IMR-90 (cell line): ENCODE measurements around the gene NTNG2. TPM values are rescaled to one million over a fixed set of nuclear protein-coding genes. Genes with fewer than 3 reads are reported as not detected.

Experiments
- ATAC-seq: fragments of 200-7000 bp; cut with Tn5 transposase; 2 replicates; pipeline ENCODE4 v1.9.1; 2020; ENCODE audit warnings: low read depth, mild to moderate bottlenecking, moderate library complexity
- BruUV-seq: library from RNA; stranded (reverse); fragments of 400-500 nt; replicated peaks from 2 replicates; lab custom pipeline; 2021; lab: Mats Ljungman, UMichigan
- CTCF ChIA-PET: fragments of 300-600 bp; formaldehyde crosslinking; extraction: SDS; loops from one replicate; lab custom pipeline; 2021; ENCODE audit warnings: antibody characterized with exemption; lab: Yijun Ruan, JAX
- POLR2A ChIA-PET: fragments of 300-600 bp; sonication (Branson Sonifier 250); formaldehyde crosslinking; loops from one replicate; lab custom pipeline; 2022; ENCODE audit warnings: antibody characterized with exemption; ENCODE audit not compliant: unreplicated experiment; lab: Charles Lee
- DNase-seq: peaks from one replicate; pipeline ENCODE4 v3.0.0; 2013
- H2AFZ ChIP-seq: replicated peaks from 2 replicates; pipeline ENCODE3; 2013; ENCODE audit warnings: low read length, mild to moderate bottlenecking; ENCODE audit not compliant: poor library complexity
- H2AK5ac ChIP-seq: 2 replicates; pipeline ENCODE4 v1.6.1; 2013; ENCODE audit warnings: low read depth, low read length, inconsistent platforms
- H2AK9ac ChIP-seq: replicated peaks from 2 replicates; pipeline ENCODE3; 2013; ENCODE audit warnings: mild to moderate bottlenecking, low read depth, low read length, moderate library complexity; ENCODE audit not compliant: poor library complexity
- H2BK120ac ChIP-seq: 2 replicates; pipeline ENCODE4 v1.6.1; 2013; ENCODE audit warnings: low read depth, low read length, inconsistent platforms
- H2BK15ac ChIP-seq: 3 replicates; pipeline ENCODE4 v1.6.1; 2013; ENCODE audit warnings: low read depth, low read length, inconsistent platforms
- H2BK20ac ChIP-seq: 2 replicates; pipeline ENCODE4 v1.6.1; 2013; ENCODE audit warnings: low read depth, mild to moderate bottlenecking, inconsistent platforms, low read length, moderate library complexity
- H2BK5ac ChIP-seq: 2 replicates; pipeline ENCODE4 v1.6.1; 2013; ENCODE audit warnings: mild to moderate bottlenecking, low read depth, low read length, inconsistent platforms; ENCODE audit not compliant: poor library complexity, severe bottlenecking
- H3K14ac ChIP-seq: replicated peaks from 2 replicates; pipeline ENCODE4 v1.6.1; 2013; ENCODE audit warnings: low read depth, low read length, inconsistent platforms
- H3K18ac ChIP-seq: 2 replicates; pipeline ENCODE4 v1.6.1; 2013; ENCODE audit warnings: low read depth, low read length, control low read depth
- H3K23ac ChIP-seq: 2 replicates; pipeline ENCODE4 v1.6.1; 2013; ENCODE audit warnings: low read depth, low read length, inconsistent platforms
- H3K27ac ChIP-seq: 2 replicates; pipeline ENCODE4 v1.5.1; 2013; ENCODE audit warnings: mild to moderate bottlenecking, control low read depth, low read length; ENCODE audit not compliant: insufficient read depth
- H3K27me3 ChIP-seq: 2 replicates; pipeline ENCODE4 v1.6.1; 2013; ENCODE audit warnings: low read length; ENCODE audit not compliant: control insufficient read depth, insufficient read depth
- H3K36me3 ChIP-seq: 2 replicates; pipeline ENCODE4 v1.6.1; 2013; ENCODE audit warnings: low read length, mixed read lengths; ENCODE audit not compliant: control insufficient read depth, insufficient read depth
- H3K4ac ChIP-seq: 2 replicates; pipeline ENCODE4 v1.6.1; 2013; ENCODE audit warnings: low read depth, low read length, inconsistent platforms
- H3K4me1 ChIP-seq: 2 replicates; pipeline ENCODE4 v1.6.1; 2013; ENCODE audit warnings: low read length, mixed read lengths; ENCODE audit not compliant: control insufficient read depth, insufficient read depth
- H3K4me2 ChIP-seq: 2 replicates; pipeline ENCODE4 v1.6.1; 2013; ENCODE audit warnings: low read depth, mild to moderate bottlenecking, control low read depth, low read length, moderate library complexity
- H3K4me3 ChIP-seq: 2 replicates; pipeline ENCODE4 v1.5.1; 2013; ENCODE audit warnings: low read depth, mild to moderate bottlenecking, control low read depth, low read length, moderate library complexity; ENCODE audit not compliant: insufficient read depth
- H3K56ac ChIP-seq: 2 replicates; pipeline ENCODE4 v1.6.1; 2013; ENCODE audit warnings: low read length, inconsistent platforms; ENCODE audit not compliant: insufficient read depth; ENCODE audit errors: extremely low read depth
- H3K79me1 ChIP-seq, 2 experiments: 2 replicates each; pipeline ENCODE4 v1.6.1; 2013; ENCODE audit warnings: low read length in 2 of 2, inconsistent platforms in 1 of 2, low read depth in 1 of 2
- H3K9ac ChIP-seq: 2 replicates; pipeline ENCODE4 v1.6.1; 2013; ENCODE audit warnings: low read depth, low read length, control low read depth
- H3K9me1 ChIP-seq: 2 replicates; pipeline ENCODE4 v1.6.1; 2013; ENCODE audit warnings: low read length, inconsistent platforms; ENCODE audit not compliant: insufficient read depth
- H3K9me3 ChIP-seq: 2 replicates; pipeline ENCODE4 v1.6.1; 2013; ENCODE audit warnings: low read length; ENCODE audit not compliant: control insufficient read depth, insufficient read depth
- H4K20me1 ChIP-seq: 2 replicates; pipeline ENCODE4 v1.6.1; 2013; ENCODE audit warnings: low read length, inconsistent platforms; ENCODE audit not compliant: insufficient read depth
- H4K5ac ChIP-seq: 2 replicates; pipeline ENCODE4 v1.6.1; 2013; ENCODE audit warnings: mild to moderate bottlenecking, low read depth, low read length, control low read depth
- H4K8ac ChIP-seq, 2 experiments: 2 replicates each; pipeline ENCODE4 v1.6.1; 2013; ENCODE audit warnings: low read depth in 2 of 2, low read length in 2 of 2, control low read depth in 1 of 2, inconsistent platforms in 1 of 2
- H4K91ac ChIP-seq: 2 replicates; pipeline ENCODE4 v1.6.1; 2013; ENCODE audit warnings: low read depth, low read length, inconsistent platforms; ENCODE audit not compliant: insufficient read depth
- CHD1 ChIP-seq: IDR thresholded peaks from 2 replicates; pipeline ENCODE4 v1.6.1; 2012; ENCODE audit warnings: low read depth, low read length, improper control_type of control experiment
- FOS ChIP-seq: fragments of 150-350 bp; IDR thresholded peaks from 2 replicates; pipeline ENCODE4 v1.6.1; 2016; ENCODE audit warnings: low read depth, low read length
- POLR2A ChIP-seq: IDR thresholded peaks from 2 replicates; pipeline ENCODE4 v1.6.1; 2012; ENCODE audit warnings: mild to moderate bottlenecking, low read depth, low read length
- RAD21 ChIP-seq: IDR thresholded peaks from 2 replicates; pipeline ENCODE4 v1.6.1; 2012; ENCODE audit warnings: low read length, improper control_type of control experiment
- RCOR1 ChIP-seq: IDR thresholded peaks from 2 replicates; pipeline ENCODE4 v1.6.1; 2012; ENCODE audit warnings: mild to moderate bottlenecking, low read length, improper control_type of control experiment; ENCODE audit not compliant: insufficient replicate concordance
- WGBS, 2 experiments: methylation state at CpG; one replicate each; pipeline versions ENCODE4 v1.1.5 to v1.1.7; 2013; ENCODE audit warnings: missing lambda C conversion rate in 2 of 2; ENCODE audit not compliant: insufficient read length in 1 of 2; ENCODE audit errors: extremely low coverage in 2 of 2; 5-methylcytosine and 5-hydroxymethylcytosine counted together
- dilution Hi-C: fragments of 300-500 bp; cut with HindIII; formaldehyde crosslinking; loops from one replicate; pipeline ENCODE4 v1.14.3; 2018; ENCODE audit warnings: low sequenced_read_pairs; ENCODE audit not compliant: unreplicated experiment
- in situ Hi-C: fragments of 300-500 bp; cut with MboI; formaldehyde crosslinking; loops from 3 replicates; pipeline ENCODE4 v1.14.3; 2019; ENCODE audit warnings: low sequenced_read_pairs, inconsistent platforms, mixed read lengths
- intact Hi-C: fragments of 100-400 bp; cut with micrococcal nuclease; formaldehyde crosslinking; loops from 2 replicates; pipeline ENCODE4 v1.10.0; 2022
- polyA plus RNA-seq, 3 experiments: library from polyadenylated mRNA; depleted of rRNA; stranded (reverse); fragments of >200 nt; gene quantifications; 2 replicates each; pipeline ENCODE4 v1.2.3, GENCODE V29; 2012; ENCODE audit warnings: low replicate concordance in 1 of 3
- total RNA-seq: library from RNA; depleted of rRNA; stranded (reverse); fragments of >200 nt; gene quantifications from 2 replicates; pipeline ENCODE4 v1.2.3, GENCODE V29; 2012

Gene NTNG2
- total and polyA plus RNA-seq, 2 of the 4 experiments (the other 2 are of a cell fraction), result 0.54 to 0.84 TPM

- DNase-seq (no peak), ATAC-seq (no peak)
- no peak overlapping the region for H3K23ac ChIP-seq
- no peaks in the 10 kb centered on the region for H4K20me1 ChIP-seq
- H3K4me2 ChIP-seq, result no peak overlapping the region
- intact Hi-C loops, result no loop called here
- H2BK5ac ChIP-seq, result no peak overlapping the region
- no peak overlapping the region for H3K14ac ChIP-seq
- no peak overlapping the region for H3K4ac ChIP-seq
- H4K5ac ChIP-seq, result no peak overlapping the region
- H2BK15ac ChIP-seq, result no peak overlapping the region
- no peak overlapping the region for H3K18ac ChIP-seq
- no peak overlapping the region for H4K91ac ChIP-seq
- no peaks in the 10 kb centered on the region for H3K9me1 ChIP-seq
- in situ Hi-C loops, result no loop called here
- H3K4me3 ChIP-seq, result no peak overlapping the region
- no peak overlapping the region for H3K9ac ChIP-seq
- POLR2A ChIA-PET, result no interaction called here
- H2AK9ac ChIP-seq, result no peak overlapping the region
- no peak overlapping the region for H2BK20ac ChIP-seq
- H3K27me3 ChIP-seq, result peaks cover 12% of the 10 kb centered on the region; the same call in 1 of the 2 replicates
- H4K8ac ChIP-seq, result no peak overlapping the region
- no peaks in the 10 kb centered on the region for H3K36me3 ChIP-seq
- H2BK120ac ChIP-seq, result no peak overlapping the region
- no peaks in the 10 kb centered on the region for H3K9me3 ChIP-seq
- TF ChIP-seq RAD21 (no peak), FOS (no peak), POLR2A (no peak), RCOR1 (no peak), CHD1 (no peak)
- H2AK5ac ChIP-seq, result no peak overlapping the region
- H3K27ac ChIP-seq, result no peak overlapping the region
- BruUV-seq, result no TSS peak
- CTCF ChIA-PET, result no interaction called here
- dilution Hi-C loops, result no loop called here
- no peak overlapping the region for H2AFZ ChIP-seq
- no peak overlapping the region for H3K56ac ChIP-seq
- no peaks in the 10 kb centered on the region for H3K4me1 ChIP-seq
- 70% methylated on average over 4 of the region's 12 CpGs; no CpG with 5 or more reads in 1 of the 2 experiments for WGBS, 2 experiments
- no peaks in the 10 kb centered on the region for H3K79me1 ChIP-seq
These were observed 31.6 kb downstream of the NTNG2 start for GRCh38 chr9:132193227-132194124.
